Fibroblast of skin of back (primary cell): ENCODE data around the gene VPS35L.

Experiments used
- DNase-seq: peaks from one replicate; pipeline ENCODE4 v3.0.0-alpha.2; 2013

VPS35L gene

DNA sequence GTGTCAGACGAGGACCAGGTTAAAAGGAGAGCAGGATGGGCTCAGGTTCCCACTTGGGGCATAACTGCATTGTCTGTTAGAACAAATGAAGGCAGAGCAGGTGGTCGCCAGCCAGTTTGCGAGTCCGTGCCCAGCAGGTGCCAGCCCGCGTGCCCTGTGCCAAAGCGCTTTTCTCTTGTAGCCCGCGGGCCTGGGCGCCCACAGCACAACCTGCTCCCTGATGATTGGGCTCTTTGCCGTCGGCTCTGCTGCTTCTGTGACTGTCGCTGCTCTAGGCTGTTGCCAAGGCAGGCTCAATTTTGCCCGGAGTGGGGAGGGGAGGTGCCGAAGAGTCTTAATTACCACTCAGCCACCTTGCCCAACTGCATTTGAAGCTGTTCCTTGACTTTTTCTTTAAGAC, 141.5 kb downstream of the VPS35L start:
- no peak for DNase-seq

- no peak for DNase-seq
Measured at GRCh38 chr16:19697756-19698318, 142.3 kb downstream of the VPS35L start.

DNA sequence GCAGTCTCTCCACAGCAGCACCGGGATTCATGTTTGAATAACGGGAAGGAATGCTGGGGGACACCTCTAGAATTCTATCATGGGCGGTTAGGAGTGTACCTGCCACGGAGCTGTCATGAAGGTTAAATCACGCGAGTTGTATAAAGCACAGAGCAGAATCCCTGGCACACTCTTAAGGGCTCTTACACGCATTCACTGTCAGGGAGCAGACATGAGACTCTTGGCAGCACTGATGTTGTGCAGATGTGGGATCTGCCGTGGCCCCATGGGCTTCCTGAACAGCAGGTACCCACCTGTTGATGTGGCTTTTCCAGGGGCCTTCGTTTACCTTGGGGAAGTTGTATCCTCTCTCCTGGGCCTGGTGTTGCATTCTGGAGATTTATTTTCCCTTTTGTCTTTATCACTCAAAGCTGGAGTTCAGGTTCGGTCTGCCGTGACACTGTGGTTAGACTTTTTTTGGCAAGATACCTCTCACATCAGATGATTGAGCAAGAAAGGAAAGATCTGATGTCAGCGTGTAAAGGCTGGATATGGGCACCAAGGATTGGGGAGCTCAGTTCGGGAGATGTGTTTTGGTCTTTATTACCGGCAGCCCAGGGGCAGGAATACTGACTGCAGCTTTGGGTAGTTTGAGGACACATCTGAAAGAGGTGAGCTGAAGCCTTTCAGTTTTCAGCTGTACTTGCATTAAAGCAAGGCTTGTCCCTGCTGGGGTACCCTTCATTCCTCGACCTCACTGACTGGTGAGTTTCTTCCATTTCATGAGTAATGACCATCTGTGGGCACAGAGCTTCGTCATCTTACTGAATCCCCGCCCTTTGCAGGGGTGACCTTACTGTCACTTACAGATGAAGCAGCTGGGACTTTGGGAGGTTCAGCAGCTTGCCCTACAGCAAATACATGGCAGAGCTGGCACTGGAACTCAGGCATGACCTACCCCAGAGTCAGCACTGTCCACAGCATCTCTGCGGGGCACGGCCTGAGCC, 143.3 kb downstream of the VPS35L start:
- DNase-seq, result no peak

GRCh38 chr16:19699472-19699871, 144.0 kb downstream of the VPS35L start:
- no peak for DNase-seq

- DNase-seq, result peak; percentile 16
Measured at GRCh38 chr16:19700319-19700781, 144.8 kb downstream of the VPS35L start.

GRCh38 chr16:19701091-19701490, 145.6 kb downstream of the VPS35L start:
- DNase-seq, result no peak

- no peak for DNase-seq
Measured at GRCh38 chr16:19703172-19703889, 147.8 kb downstream of the VPS35L start.

- peak; percentile 63 for DNase-seq
Measured at GRCh38 chr16:19704321-19705145, 149.0 kb downstream of the VPS35L start.

DNA sequence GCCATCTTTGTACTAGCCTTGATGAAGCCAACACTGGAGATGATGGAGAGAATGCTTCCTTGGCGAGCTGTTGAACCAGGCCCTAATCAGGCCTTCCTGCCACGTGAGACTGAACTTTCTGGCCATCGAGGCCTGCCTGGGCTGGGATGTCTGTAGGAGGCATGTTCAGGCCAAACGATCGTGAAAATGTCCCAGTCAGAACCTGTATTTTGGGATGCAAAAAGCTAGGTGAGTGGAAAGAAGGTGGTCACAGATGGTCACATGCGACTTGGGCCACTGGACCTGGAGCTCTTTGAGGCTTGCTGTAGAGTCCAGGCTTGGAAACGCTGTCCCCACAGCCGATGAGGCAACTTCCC, 149.6 kb downstream of the VPS35L start:
- DNase-seq, result no peak

DNA sequence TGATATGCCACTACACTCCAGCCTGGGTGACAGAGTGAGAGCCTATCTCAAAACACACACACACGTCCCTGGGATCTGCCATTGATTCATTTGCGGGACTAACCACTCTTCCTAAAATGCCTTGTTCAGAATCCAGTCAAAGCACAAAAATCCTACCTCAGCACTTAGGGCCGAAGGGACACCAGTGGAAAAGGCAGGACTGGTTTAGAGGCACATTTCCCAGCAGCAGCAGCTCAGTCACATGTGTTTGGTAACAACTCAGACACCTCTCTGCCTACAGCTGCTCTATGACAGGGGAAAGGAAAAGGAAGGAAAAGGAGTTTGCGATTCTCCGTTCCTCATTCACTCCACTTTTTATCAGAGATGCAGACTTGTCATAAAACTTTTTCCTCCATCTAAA, 150.3 kb downstream of the VPS35L start:
- no peak for DNase-seq

- DNase-seq, result no peak
Measured at GRCh38 chr16:19706846-19707245, 151.3 kb downstream of the VPS35L start.

DNA sequence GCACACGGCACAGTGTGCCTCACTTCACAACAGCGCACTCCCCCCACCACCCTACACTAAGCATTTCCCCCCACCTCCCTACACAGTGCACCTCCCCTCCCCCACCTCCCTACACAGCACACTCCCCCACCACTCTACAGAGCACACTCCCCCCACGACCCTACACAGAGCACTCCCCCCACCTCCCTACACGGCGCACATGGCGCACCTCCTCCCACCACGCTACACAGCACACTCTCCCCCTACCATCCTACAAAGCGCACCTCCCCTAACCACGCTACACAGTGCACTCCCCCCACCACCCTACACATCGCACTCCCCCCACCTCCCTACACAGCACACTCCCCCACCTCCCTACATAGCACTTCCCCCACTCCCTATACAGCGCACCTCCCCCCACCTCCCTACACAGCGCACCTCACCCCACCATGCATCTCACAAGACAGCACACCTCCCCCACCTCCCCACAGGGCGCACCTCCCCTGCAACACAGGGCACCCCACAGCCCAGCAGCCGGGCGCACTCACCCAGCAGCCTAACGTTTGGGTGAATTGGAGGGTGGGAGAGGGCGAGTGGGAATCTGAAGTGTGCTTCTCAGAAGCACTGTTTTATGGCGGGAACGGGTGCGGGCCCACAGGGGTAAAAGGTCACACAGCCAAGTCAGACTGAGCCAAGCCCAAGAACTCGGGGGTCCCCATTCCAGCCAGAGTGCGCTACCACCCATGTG, 152.2 kb downstream of the VPS35L start:
- DNase-seq, result no peak

- DNase-seq, result no peak
Measured at GRCh38 chr16:19708296-19709205, 153.0 kb downstream of the VPS35L start.

GRCh38 chr16:19709381-19710136, 154.1 kb downstream of the VPS35L start:
- no peak for DNase-seq

- no peak for DNase-seq
Measured at GRCh38 chr16:19710191-19710908, 154.8 kb downstream of the VPS35L start.

- no peak for DNase-seq
Measured at GRCh38 chr16:19710991-19711545, 155.6 kb downstream of the VPS35L start.

GRCh38 chr16:19711643-19712042, 156.1 kb downstream of the VPS35L start:
- DNase-seq, result no peak

- no peak for DNase-seq
Measured at GRCh38 chr16:19712418-19713058, 157.0 kb downstream of the VPS35L start.
